A673 (cell line): ENCODE results near the gene NR6A1. TPM values are rescaled to one million over a fixed set of nuclear protein-coding genes. Genes with fewer than 3 reads are reported as not detected.

Experiments
- BruUV-seq: library from RNA; stranded (reverse); fragments of 400-500 nt; replicated peaks from 2 replicates; lab custom pipeline; 2021; lab: Mats Ljungman, UMichigan
- CTCF ChIA-PET: fragments of 300-600 bp; sonication (Branson Sonifier 250); formaldehyde crosslinking; loops from one replicate; lab custom pipeline; 2022; ENCODE audit warnings: antibody characterized with exemption; lab: Charles Lee
- POLR2A ChIA-PET: fragments of 300-600 bp; sonication (Branson Sonifier 250); formaldehyde crosslinking; loops from one replicate; lab custom pipeline; 2022; ENCODE audit warnings: antibody characterized with exemption; ENCODE audit not compliant: low non-redundant PET; lab: Charles Lee
- DNase-seq: peaks from one replicate; pipeline ENCODE4 v3.0.0-alpha.2; 2015; ENCODE audit warnings: low spot score
- H3K27ac ChIP-seq: fragments of 200-600 bp; sonication (generic); 2 replicates; pipeline ENCODE4 v1.5.1; 2016; ENCODE audit warnings: mixed run types, low read depth, mild to moderate bottlenecking, mixed read lengths, antibody characterized with exemption, low read length; ENCODE audit not compliant: poor library complexity, severe bottlenecking
- H3K27me3 ChIP-seq: fragments of 200-600 bp; sonication (generic); replicated peaks from 2 replicates; pipeline ENCODE4 v1.6.1; 2017; ENCODE audit warnings: mixed run types, low read depth, mild to moderate bottlenecking, mixed read lengths, antibody characterized with exemption, low read length; ENCODE audit not compliant: insufficient read depth, poor library complexity
- H3K36me3 ChIP-seq: fragments of 200-600 bp; sonication (generic); 2 replicates; pipeline ENCODE4 v1.6.1; 2016; ENCODE audit warnings: mixed run types, mild to moderate bottlenecking, mixed read lengths, antibody characterized with exemption, low read length; ENCODE audit not compliant: insufficient read depth, poor library complexity, severe bottlenecking
- H3K4me1 ChIP-seq: fragments of 200-600 bp; sonication (generic); 2 replicates; pipeline ENCODE4 v1.6.1; 2017; ENCODE audit warnings: mixed run types, mild to moderate bottlenecking, mixed read lengths, antibody characterized with exemption, low read length; ENCODE audit not compliant: insufficient read depth, poor library complexity, severe bottlenecking
- H3K4me3 ChIP-seq: fragments of 200-600 bp; sonication (generic); 2 replicates; pipeline ENCODE4 v1.5.1; 2016; ENCODE audit warnings: low read depth, mixed run types, mild to moderate bottlenecking, mixed read lengths, low read length; ENCODE audit not compliant: poor library complexity, severe bottlenecking
- H3K9me3 ChIP-seq: fragments of 200-600 bp; sonication (generic); 2 replicates; pipeline ENCODE4 v1.6.1; 2016; ENCODE audit warnings: mixed run types, low read depth, mild to moderate bottlenecking, mixed read lengths, antibody characterized with exemption, low read length; ENCODE audit not compliant: poor library complexity, severe bottlenecking
- EZH2 ChIP-seq: fragments of 200-600 bp; sonication (generic); IDR thresholded peaks from 2 replicates; pipeline ENCODE4 v1.6.1; 2017; ENCODE audit warnings: borderline replicate concordance, low read depth, mild to moderate bottlenecking, mixed read lengths, antibody characterized with exemption, low read length; ENCODE audit not compliant: poor library complexity, severe bottlenecking
- intact Hi-C: fragments of 100-400 bp; cut with micrococcal nuclease; formaldehyde crosslinking; loops from one replicate; pipeline ENCODE4 v1.10.0; 2022; ENCODE audit not compliant: unreplicated experiment
- total RNA-seq: library from RNA; stranded (reverse); gene quantifications from 2 replicates; pipeline ENCODE4 v1.2.3, GENCODE V29; 2021
- TF ChIP-seq, protein P1 (sequence below): fragments of 300-800, 200-600 bp; sonication (generic); conservative IDR thresholded peaks from 2 replicates; pipeline ENCODE4 v1.5.1; 2017; ENCODE audit warnings: low read depth, mild to moderate bottlenecking, antibody characterized with exemption, low read length, moderate library complexity, mixed read lengths

The NR6A1 gene
- total RNA-seq, 1 experiment from 2014 or later = 5.3 TPM

DNA sequence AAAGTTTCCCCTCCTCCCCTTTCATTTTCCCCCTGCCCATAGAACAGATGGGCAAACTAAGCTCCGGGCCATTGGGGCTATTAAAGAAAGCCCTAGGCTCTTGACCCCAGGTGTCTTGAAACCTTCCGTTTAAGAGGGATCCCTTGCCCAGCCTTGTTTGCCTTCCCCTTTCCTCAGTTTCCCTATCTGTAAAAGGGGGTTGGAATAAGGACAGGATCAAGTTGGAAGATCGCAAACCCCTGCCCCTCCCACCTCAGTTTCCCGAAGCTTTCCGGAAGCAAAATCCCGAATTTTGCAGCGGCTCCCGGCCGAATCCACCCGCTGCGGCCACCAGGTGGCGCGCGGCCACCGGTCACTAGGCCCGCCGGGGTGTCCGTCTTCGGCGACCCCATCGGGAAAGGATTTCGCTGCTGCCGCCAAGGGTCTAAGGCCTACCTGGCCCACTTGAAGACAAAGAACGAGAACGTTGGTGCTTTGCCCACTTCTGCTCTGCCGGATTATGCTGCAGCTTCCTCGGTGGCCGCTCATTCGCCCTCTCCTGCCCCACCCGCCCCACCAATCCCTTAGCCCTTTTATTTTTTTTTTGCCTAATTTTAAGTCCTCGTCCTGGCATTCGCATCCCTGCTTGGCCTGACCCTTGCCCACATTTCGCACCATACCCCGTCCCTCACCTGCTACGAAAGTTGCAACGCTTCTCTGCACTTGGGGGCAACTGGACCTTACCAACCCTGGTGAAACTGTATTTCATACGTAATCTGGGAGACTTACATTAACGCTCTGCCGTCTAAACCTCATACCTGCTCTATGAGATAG lies 962 bp upstream of the NR6A1 start:
- H3K27ac ChIP-seq = peak overlapping the region; percentile 94
- no peaks in the 10 kb centered on the region for H3K9me3 ChIP-seq
- ChIA-PET CTCF (interaction anchor here (0.6 to 3.0 kb wide), 6 partner anchors 12 to 155 kb away, joined by 3 to 58 read pairs (median 3); partner anchors contain the start of gene WDR38), POLR2A (no interaction called here)
- peak; percentile 85 for DNase-seq
- no peaks in the 10 kb centered on the region for H3K27me3 ChIP-seq
- no peaks in the 10 kb centered on the region for H3K36me3 ChIP-seq
- no TSS peak for BruUV-seq
- H3K4me3 ChIP-seq = peak overlapping the region; percentile 67
- H3K4me1 ChIP-seq = peaks cover 24% of the 10 kb centered on the region
- TF ChIP-seq, protein P1, sequence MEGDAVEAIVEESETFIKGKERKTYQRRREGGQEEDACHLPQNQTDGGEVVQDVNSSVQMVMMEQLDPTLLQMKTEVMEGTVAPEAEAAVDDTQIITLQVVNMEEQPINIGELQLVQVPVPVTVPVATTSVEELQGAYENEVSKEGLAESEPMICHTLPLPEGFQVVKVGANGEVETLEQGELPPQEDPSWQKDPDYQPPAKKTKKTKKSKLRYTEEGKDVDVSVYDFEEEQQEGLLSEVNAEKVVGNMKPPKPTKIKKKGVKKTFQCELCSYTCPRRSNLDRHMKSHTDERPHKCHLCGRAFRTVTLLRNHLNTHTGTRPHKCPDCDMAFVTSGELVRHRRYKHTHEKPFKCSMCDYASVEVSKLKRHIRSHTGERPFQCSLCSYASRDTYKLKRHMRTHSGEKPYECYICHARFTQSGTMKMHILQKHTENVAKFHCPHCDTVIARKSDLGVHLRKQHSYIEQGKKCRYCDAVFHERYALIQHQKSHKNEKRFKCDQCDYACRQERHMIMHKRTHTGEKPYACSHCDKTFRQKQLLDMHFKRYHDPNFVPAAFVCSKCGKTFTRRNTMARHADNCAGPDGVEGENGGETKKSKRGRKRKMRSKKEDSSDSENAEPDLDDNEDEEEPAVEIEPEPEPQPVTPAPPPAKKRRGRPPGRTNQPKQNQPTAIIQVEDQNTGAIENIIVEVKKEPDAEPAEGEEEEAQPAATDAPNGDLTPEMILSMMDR = peak; percentile 95
- TF ChIP-seq EZH2 = no peak
- intact Hi-C loops = loop anchor here (5.0 kb wide), 1 partner anchor 370 kb away; the partner anchor contains the start of gene SCAI

DNA sequence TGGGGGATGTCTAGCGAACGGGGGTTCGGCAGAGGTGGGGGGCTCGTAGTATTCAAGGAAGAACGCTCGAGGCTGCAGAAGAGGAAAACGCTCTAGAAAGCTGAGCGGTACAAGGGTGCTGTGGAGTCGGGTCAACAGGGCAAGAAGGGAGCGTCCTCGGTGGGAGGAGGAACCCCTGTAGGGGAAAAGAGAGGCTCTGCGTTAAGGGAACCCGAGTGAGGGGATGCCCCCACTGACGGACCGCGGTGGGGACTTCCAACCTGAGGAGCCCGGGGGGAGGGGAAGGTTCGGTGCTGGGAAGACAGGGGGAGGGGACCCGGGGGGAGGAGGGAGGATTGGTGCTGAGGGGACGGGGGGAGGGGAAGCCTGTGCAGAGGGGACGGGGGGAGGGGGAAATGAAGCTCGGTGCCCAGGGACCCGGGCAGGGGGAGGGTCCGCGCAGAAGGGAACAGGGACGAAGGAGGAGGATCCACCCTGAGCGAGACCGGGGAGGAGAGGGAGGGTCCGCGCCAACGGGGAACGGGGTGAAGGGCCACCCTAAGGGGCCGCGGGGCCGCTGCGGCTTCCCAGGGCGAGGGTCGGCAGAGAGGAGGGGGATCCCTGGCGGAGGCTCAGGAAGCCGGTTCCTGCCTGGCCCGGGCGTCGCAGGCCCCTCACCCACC lies 621 bp downstream of the NR6A1 start:
- intact Hi-C loops = loop anchor here (5.0 kb wide), 1 partner anchor 372 kb away; the partner anchor contains the start of gene SCAI
- no peaks in the 10 kb centered on the region for H3K9me3 ChIP-seq
- POLR2A ChIA-PET = no interaction called here
- no peak for TF ChIP-seq EZH2
- TF ChIP-seq, protein P1 = no peak
- peaks cover 32% of the 10 kb centered on the region for H3K4me1 ChIP-seq
- H3K4me3 ChIP-seq = peak overlapping the region; percentile 67
- no peaks in the 10 kb centered on the region for H3K36me3 ChIP-seq
- no peaks in the 10 kb centered on the region for H3K27me3 ChIP-seq
- DNase-seq = peak; percentile 45
- no TSS peak for BruUV-seq
- peak overlapping the region; percentile 94 for H3K27ac ChIP-seq
- CTCF ChIA-PET = interaction anchor here (0.6 to 3.0 kb wide), 3 partner anchors 77 to 83 kb away, joined by 3 to 58 read pairs (median 4); partner anchors contain the start of gene WDR38

DNA sequence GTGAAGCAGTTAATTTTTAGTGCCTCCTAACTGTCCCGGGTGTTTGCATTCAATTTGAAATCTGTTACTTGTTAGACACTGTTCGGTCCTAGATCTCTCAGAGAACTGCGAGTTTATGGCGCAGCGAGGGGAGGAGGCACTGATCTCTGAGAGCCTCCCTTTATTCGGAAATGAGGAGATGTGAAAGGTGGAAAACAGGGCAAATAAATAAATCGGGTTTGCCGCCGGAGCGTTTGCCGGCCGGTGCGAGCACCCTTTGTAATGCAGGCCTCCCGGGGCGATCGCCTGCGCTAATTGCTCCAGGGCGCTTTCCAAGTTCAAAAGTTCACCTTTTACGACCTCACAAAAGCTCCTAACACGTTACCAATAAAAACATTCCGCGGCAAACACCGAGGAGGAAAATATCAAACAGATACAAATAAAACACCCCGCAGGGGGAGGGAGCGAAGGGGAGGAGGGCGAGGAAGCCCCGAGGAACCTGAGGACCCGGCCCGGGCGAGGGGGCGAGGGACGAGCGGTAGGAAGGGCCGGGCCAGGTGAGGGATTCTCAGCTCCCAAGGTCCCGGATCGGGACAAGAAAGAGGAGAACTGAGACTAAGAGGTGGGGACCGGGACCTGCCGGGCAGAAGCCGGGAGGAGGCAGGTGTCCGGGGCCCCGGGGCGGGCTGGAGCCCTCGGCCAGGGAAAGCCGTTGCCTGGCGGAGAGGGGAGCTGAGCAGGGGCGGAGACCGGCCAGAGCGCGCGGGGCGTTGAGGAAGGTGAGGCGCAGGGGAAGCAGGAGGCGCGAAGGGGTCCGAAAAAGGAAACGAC lies 1.4 kb downstream of the NR6A1 start:
- Histone ChIP-seq H3K9me3 (no peaks in the 10 kb centered on the region), H3K4me3 (peak overlapping the region; percentile 67), H3K36me3 (no peaks in the 10 kb centered on the region), H3K27me3 (no peaks in the 10 kb centered on the region), H3K27ac (peak overlapping the region; percentile 21), H3K4me1 (peaks cover 39% of the 10 kb centered on the region)
- CTCF ChIA-PET = interaction anchor here (0.6 to 1.0 kb wide), 5 partner anchors 75 to 152 kb away, joined by 3 to 4 read pairs (median 3); partner anchors contain the start of gene WDR38
- intact Hi-C loops = loop anchor here (5.0 to 10.0 kb wide), 3 partner anchors 152 to 373 kb away; partner anchors contain the start of genes PSMB7 and SCAI
- no peak for TF ChIP-seq EZH2
- TF ChIP-seq, protein P1 = no peak
- POLR2A ChIA-PET = interaction anchor here (0.5 kb wide), 1 partner anchor 1605 kb away, joined by 3 read pairs; no protein-coding TSS in a partner anchor
- peak; percentile 58 for DNase-seq
- no TSS peak for BruUV-seq
